Epithelial cell of prostate (primary cell): ENCODE results near the gene C3.
"Not testable (repeated sequence)": the region's sequence is repeated elsewhere in the genome, so short reads cannot be mapped to it uniquely, and the experiment has no call there.

ENCODE experiments used
- DNase-seq: peaks from one replicate; pipeline ENCODE4 v3.0.0-alpha.2; 2011; ENCODE audit warnings: low read depth, low spot score
- H3K27ac ChIP-seq: fragments of 450-650 bp; 2 replicates; pipeline ENCODE4 v1.5.1; 2017; ENCODE audit warnings: mild to moderate bottlenecking

The C3 gene

GRCh38 chr19:6717036-6717435, 3.4 kb downstream of the C3 start:
- no peak for DNase-seq
- H3K27ac ChIP-seq, result no peak overlapping the region

- no peak for DNase-seq
These were observed 3.9 kb downstream of the C3 start for GRCh38 chr19:6716610-6716970.

GRCh38 chr19:6714749-6715555, 5.5 kb downstream of the C3 start:
- no peak for DNase-seq
- no peak overlapping the region for H3K27ac ChIP-seq

More at GRCh38 chr19:6716610-6716970, 3.9 kb downstream of the C3 start:
- H3K27ac ChIP-seq, result no peak overlapping the region

- H3K27ac ChIP-seq, result no peak overlapping the region
- DNase-seq, result no peak
These were observed 6.4 kb downstream of the C3 start for GRCh38 chr19:6713773-6714692.

GRCh38 chr19:6712692-6713670, 7.5 kb downstream of the C3 start:
- no peak overlapping the region for H3K27ac ChIP-seq
- no peak for DNase-seq

- no peak overlapping the region for H3K27ac ChIP-seq
- DNase-seq, result no peak
These were observed 8.2 kb downstream of the C3 start for GRCh38 chr19:6712231-6712630.

- H3K27ac ChIP-seq, result no peak overlapping the region
- no peak for DNase-seq
These were observed 8.8 kb downstream of the C3 start for GRCh38 chr19:6711605-6712004.

GRCh38 chr19:6711078-6711361, 9.4 kb downstream of the C3 start:
- H3K27ac ChIP-seq, result no peak overlapping the region
- no peak for DNase-seq

- no peak overlapping the region for H3K27ac ChIP-seq
- DNase-seq, result no peak
These were observed 10.0 kb downstream of the C3 start for GRCh38 chr19:6710273-6711077.

GRCh38 chr19:6709549-6709948, 10.9 kb downstream of the C3 start:
- DNase-seq, result no peak

GRCh38 chr19:6708913-6709312, 11.5 kb downstream of the C3 start:
- H3K27ac ChIP-seq, DNase-seq: not testable (repeated sequence)

More at GRCh38 chr19:6709549-6709948, 10.9 kb downstream of the C3 start:
- no peak overlapping the region for H3K27ac ChIP-seq

- H3K27ac ChIP-seq, result no peak overlapping the region
- DNase-seq, result no peak
These were observed 12.1 kb downstream of the C3 start for GRCh38 chr19:6708346-6708745.

- H3K27ac ChIP-seq, result no peak overlapping the region
- DNase-seq, result no peak
These were observed 12.8 kb downstream of the C3 start for GRCh38 chr19:6707658-6708018.

GRCh38 chr19:6707011-6707657, 13.3 kb downstream of the C3 start:
- DNase-seq, result no peak
- no peak overlapping the region for H3K27ac ChIP-seq

GRCh38 chr19:6706633-6706958, 13.9 kb downstream of the C3 start:
- H3K27ac ChIP-seq, result no peak overlapping the region
- DNase-seq, result no peak

- no peak for DNase-seq
- no peak overlapping the region for H3K27ac ChIP-seq
These were observed 14.4 kb downstream of the C3 start for GRCh38 chr19:6705931-6706632.

- DNase-seq, result no peak
- H3K27ac ChIP-seq, result no peak overlapping the region
These were observed 19.7 kb downstream of the C3 start for GRCh38 chr19:6700586-6701316.

GRCh38 chr19:6699935-6700334, 20.5 kb downstream of the C3 start:
- no peak overlapping the region for H3K27ac ChIP-seq
- no peak for DNase-seq
